Measurements from ENCODE around the gene MARS2. TPM values are rescaled to one million over a fixed set of nuclear protein-coding genes. Genes with fewer than 3 reads are reported as not detected.
"Not testable (repeated sequence)": the region's sequence is repeated elsewhere in the genome, so short reads cannot be mapped to it uniquely, and the experiment has no call there.

The MARS2 gene
- total RNA-seq, 1 donor from 2014 or later = 4.2 TPM

- H3K4me1 ChIP-seq (ENCODE audit: control insufficient read depth in 3 of 3, insufficient read depth in 3 of 3, low read length in 3 of 3) = peaks cover 29 to 38% (median 32%) of the 10 kb centered on the region in 3 donors
- peak overlapping the region; percentile 79 for H3K27ac ChIP-seq (ENCODE audit: low read depth, low read length)
- H3K9me3 ChIP-seq (ENCODE audit: control insufficient read depth in 3 of 3, low read length in 3 of 3) = no peaks in the 10 kb centered on the region
- H3K9ac ChIP-seq (ENCODE audit: low read depth in 1 of 3, low read length in 3 of 3) = peak overlapping the region; percentile 74 to 86 (median 84)
- peak overlapping the region; percentile 60 to 81 (median 80) for H3K4me3 ChIP-seq (ENCODE audit: low read length in 3 of 3)
- no peaks in the 10 kb centered on the region for H3K27me3 ChIP-seq (ENCODE audit: control insufficient read depth in 3 of 3, insufficient read depth in 3 of 3, low read length in 3 of 3)
- no peaks in the 10 kb centered on the region for H3K36me3 ChIP-seq (ENCODE audit: control insufficient read depth in 3 of 3, insufficient read depth in 3 of 3, low read length in 3 of 3)
These were observed 592 bp upstream of the MARS2 start for GRCh38 chr2:197704434-197705120.

- no peak overlapping the region for H3K27ac ChIP-seq (ENCODE audit: low read depth, low read length)
These were observed 1.0 kb downstream of the MARS2 start for GRCh38 chr2:197705912-197706838.

GRCh38 chr2:197706839-197707207 is 1.7 kb downstream of the MARS2 start:
- H3K9me3 ChIP-seq (ENCODE audit: control insufficient read depth in 3 of 3, low read length in 3 of 3) = no peaks in the 10 kb centered on the region
- peaks cover 0 to 3% (median 0%) of the 10 kb centered on the region in 3 donors for H3K36me3 ChIP-seq (ENCODE audit: control insufficient read depth in 3 of 3, insufficient read depth in 3 of 3, low read length in 3 of 3)
- peak overlapping the region; percentile 82 to 99 (median 96) for H3K4me3 ChIP-seq (ENCODE audit: low read length in 3 of 3)
- no peaks in the 10 kb centered on the region for H3K27me3 ChIP-seq (ENCODE audit: control insufficient read depth in 3 of 3, insufficient read depth in 3 of 3, low read length in 3 of 3)
- peaks cover 29 to 38% (median 32%) of the 10 kb centered on the region in 3 donors for H3K4me1 ChIP-seq (ENCODE audit: control insufficient read depth in 3 of 3, insufficient read depth in 3 of 3, low read length in 3 of 3)
- H3K27ac ChIP-seq (ENCODE audit: low read depth, low read length) = no peak overlapping the region
- peak overlapping the region; percentile 80 to 86 (median 83) for H3K9ac ChIP-seq (ENCODE audit: low read depth in 1 of 3, low read length in 3 of 3)

More at GRCh38 chr2:197705912-197706838, 1.0 kb downstream of the MARS2 start:
- no peaks in the 10 kb centered on the region for H3K9me3 ChIP-seq (ENCODE audit: control insufficient read depth in 3 of 3, low read length in 3 of 3)
- no peaks in the 10 kb centered on the region for H3K27me3 ChIP-seq (ENCODE audit: control insufficient read depth in 3 of 3, insufficient read depth in 3 of 3, low read length in 3 of 3)
- peak overlapping the region; percentile 80 to 86 (median 83) for H3K9ac ChIP-seq (ENCODE audit: low read depth in 1 of 3, low read length in 3 of 3)
- peak overlapping the region; percentile 82 to 99 (median 96) for H3K4me3 ChIP-seq (ENCODE audit: low read length in 3 of 3)
- H3K4me1 ChIP-seq (ENCODE audit: control insufficient read depth in 3 of 3, insufficient read depth in 3 of 3, low read length in 3 of 3) = peaks cover 29 to 38% (median 32%) of the 10 kb centered on the region in 3 donors
- no peaks in the 10 kb centered on the region for H3K36me3 ChIP-seq (ENCODE audit: control insufficient read depth in 3 of 3, insufficient read depth in 3 of 3, low read length in 3 of 3)

GRCh38 chr2:197707316-197708213 is 2.4 kb downstream of the MARS2 start:
- no peaks in the 10 kb centered on the region for H3K27me3 ChIP-seq (ENCODE audit: control insufficient read depth in 3 of 3, insufficient read depth in 3 of 3, low read length in 3 of 3)
- H3K27ac ChIP-seq (ENCODE audit: low read depth, low read length) = no peak overlapping the region
- peaks cover 0 to 3% (median 0%) of the 10 kb centered on the region in 3 donors for H3K36me3 ChIP-seq (ENCODE audit: control insufficient read depth in 3 of 3, insufficient read depth in 3 of 3, low read length in 3 of 3)
- H3K4me3 ChIP-seq (ENCODE audit: low read length in 3 of 3) = peak overlapping the region; percentile 82 to 99 (median 96)
- no peaks in the 10 kb centered on the region for H3K9me3 ChIP-seq (ENCODE audit: control insufficient read depth in 3 of 3, low read length in 3 of 3)
- H3K9ac ChIP-seq (ENCODE audit: low read depth in 1 of 3, low read length in 3 of 3) = peak overlapping the region; percentile 80 to 86 (median 83)
- H3K4me1 ChIP-seq (ENCODE audit: control insufficient read depth in 3 of 3, insufficient read depth in 3 of 3, low read length in 3 of 3) = peaks cover 29 to 38% (median 32%) of the 10 kb centered on the region in 3 donors

- Histone ChIP-seq H3K36me3 (ENCODE audit: control insufficient read depth in 3 of 3, insufficient read depth in 3 of 3, low read length in 3 of 3) (peaks cover 0 to 3% (median 0%) of the 10 kb centered on the region in 3 donors), H3K4me3 (ENCODE audit: low read length in 3 of 3) (no peak overlapping the region), H3K27me3 (ENCODE audit: control insufficient read depth in 3 of 3, insufficient read depth in 3 of 3, low read length in 3 of 3) (no peaks in the 10 kb centered on the region), H3K4me1 (ENCODE audit: control insufficient read depth in 3 of 3, insufficient read depth in 3 of 3, low read length in 3 of 3) (peaks cover 29 to 38% (median 32%) of the 10 kb centered on the region in 3 donors), H3K9ac (ENCODE audit: low read depth in 1 of 3, low read length in 3 of 3) (peak overlapping the region; percentile 0 to 25 (median 1)), H3K27ac (ENCODE audit: low read depth, low read length) (no peak overlapping the region), H3K9me3 (ENCODE audit: control insufficient read depth in 3 of 3, low read length in 3 of 3) (no peaks in the 10 kb centered on the region)
These were observed 3.2 kb downstream of the MARS2 start for GRCh38 chr2:197708331-197708730.

GRCh38 chr2:197709140-197709539 is 4.0 kb downstream of the MARS2 start:
- not testable (repeated sequence) for H3K27me3 ChIP-seq (ENCODE audit: control insufficient read depth in 3 of 3, insufficient read depth in 3 of 3, low read length in 3 of 3); H3K27ac ChIP-seq (ENCODE audit: low read depth, low read length); H3K4me3 ChIP-seq (ENCODE audit: low read length in 3 of 3); H3K36me3 ChIP-seq (ENCODE audit: control insufficient read depth in 3 of 3, insufficient read depth in 3 of 3, low read length in 3 of 3); H3K9ac ChIP-seq (ENCODE audit: low read depth in 1 of 3, low read length in 3 of 3); H3K9me3 ChIP-seq (ENCODE audit: control insufficient read depth in 3 of 3, low read length in 3 of 3)
- peaks cover 29 to 38% (median 32%) of the 10 kb centered on the region in 3 donors for H3K4me1 ChIP-seq (ENCODE audit: control insufficient read depth in 3 of 3, insufficient read depth in 3 of 3, low read length in 3 of 3)

GRCh38 chr2:197710424-197711042 is 5.4 kb downstream of the MARS2 start:
- no peak overlapping the region for H3K4me3 ChIP-seq (ENCODE audit: low read length in 3 of 3)
- no peaks in the 10 kb centered on the region for H3K27me3 ChIP-seq (ENCODE audit: control insufficient read depth in 3 of 3, insufficient read depth in 3 of 3, low read length in 3 of 3)
- H3K4me1 ChIP-seq (ENCODE audit: control insufficient read depth in 3 of 3, insufficient read depth in 3 of 3, low read length in 3 of 3) = peaks cover 29 to 32% (median 29%) of the 10 kb centered on the region in 3 donors
- no peaks in the 10 kb centered on the region for H3K9me3 ChIP-seq (ENCODE audit: control insufficient read depth in 3 of 3, low read length in 3 of 3)
- H3K36me3 ChIP-seq (ENCODE audit: control insufficient read depth in 3 of 3, insufficient read depth in 3 of 3, low read length in 3 of 3) = peaks cover 0 to 3% (median 0%) of the 10 kb centered on the region in 3 donors
- H3K27ac ChIP-seq (ENCODE audit: low read depth, low read length) = no peak overlapping the region
- no peak overlapping the region for H3K9ac ChIP-seq (ENCODE audit: low read depth in 1 of 3, low read length in 3 of 3)

GRCh38 chr2:197711578-197711977 is 6.4 kb downstream of the MARS2 start:
- no peak overlapping the region for H3K4me3 ChIP-seq (ENCODE audit: low read length in 3 of 3)
- no peaks in the 10 kb centered on the region for H3K27me3 ChIP-seq (ENCODE audit: control insufficient read depth in 3 of 3, insufficient read depth in 3 of 3, low read length in 3 of 3)

GRCh38 chr2:197713271-197713670 is 8.1 kb downstream of the MARS2 start:
- Histone ChIP-seq H3K9me3 (ENCODE audit: control insufficient read depth in 3 of 3, low read length in 3 of 3) (no peaks in the 10 kb centered on the region), H3K27me3 (ENCODE audit: control insufficient read depth in 3 of 3, insufficient read depth in 3 of 3, low read length in 3 of 3) (no peaks in the 10 kb centered on the region), H3K27ac (ENCODE audit: low read depth, low read length) (no peak overlapping the region), H3K4me1 (ENCODE audit: control insufficient read depth in 3 of 3, insufficient read depth in 3 of 3, low read length in 3 of 3) (peaks cover 7 to 8% (median 8%) of the 10 kb centered on the region in 3 donors), H3K4me3 (ENCODE audit: low read length in 3 of 3) (no peak overlapping the region), H3K9ac (ENCODE audit: low read depth in 1 of 3, low read length in 3 of 3) (no peak overlapping the region), H3K36me3 (ENCODE audit: control insufficient read depth in 3 of 3, insufficient read depth in 3 of 3, low read length in 3 of 3) (peaks cover 0 to 3% (median 0%) of the 10 kb centered on the region in 3 donors)

More at GRCh38 chr2:197711578-197711977, 6.4 kb downstream of the MARS2 start:
- Histone ChIP-seq H3K9ac (ENCODE audit: low read depth in 1 of 3, low read length in 3 of 3) (no peak overlapping the region), H3K4me1 (ENCODE audit: control insufficient read depth in 3 of 3, insufficient read depth in 3 of 3, low read length in 3 of 3) (peaks cover 18 to 22% (median 20%) of the 10 kb centered on the region in 3 donors), H3K27ac (ENCODE audit: low read depth, low read length) (no peak overlapping the region), H3K36me3 (ENCODE audit: control insufficient read depth in 3 of 3, insufficient read depth in 3 of 3, low read length in 3 of 3) (peaks cover 0 to 3% (median 0%) of the 10 kb centered on the region in 3 donors), H3K9me3 (ENCODE audit: control insufficient read depth in 3 of 3, low read length in 3 of 3) (no peaks in the 10 kb centered on the region)

All from skeletal muscle tissue (tissue), 4 donors.